ENCODE results near the gene CMSS1.

DNA sequence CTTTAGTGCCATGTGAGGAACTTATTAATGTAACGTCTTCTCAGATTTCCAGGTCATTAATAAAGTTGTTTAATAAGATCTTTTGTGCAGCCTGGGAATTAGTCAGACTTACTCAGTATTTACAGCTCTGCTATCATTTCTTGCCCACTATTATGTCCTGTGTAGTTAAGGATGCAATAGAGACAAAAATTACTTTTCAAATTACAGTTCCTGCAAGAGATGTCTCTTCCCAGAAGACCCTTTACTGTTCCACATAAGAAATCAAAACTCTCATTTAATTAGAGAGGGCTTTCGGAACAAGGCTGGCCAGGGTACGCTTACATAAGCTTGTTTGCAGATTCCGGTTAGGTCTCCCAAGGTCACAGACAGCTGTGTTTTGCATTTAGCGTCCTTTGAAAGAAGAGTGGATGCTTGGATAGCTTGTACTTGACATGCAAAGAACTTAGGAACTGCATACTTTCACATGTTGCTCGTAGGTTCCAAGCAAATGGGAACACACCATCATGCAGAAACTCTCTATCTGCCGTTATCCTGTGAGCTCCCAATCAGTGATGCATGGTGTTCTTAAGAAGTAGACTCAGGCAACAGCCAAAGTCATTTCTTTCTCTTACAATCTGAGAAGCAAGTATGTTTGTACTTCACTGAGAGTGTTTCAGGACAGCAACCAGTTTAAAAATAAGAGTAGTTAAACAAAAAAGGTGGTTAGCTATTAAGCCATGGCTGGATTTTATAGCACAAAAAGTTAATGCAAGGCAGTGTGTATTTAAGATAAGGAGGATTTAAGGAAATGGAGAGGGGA is 259.3 kb downstream of the CMSS1 start:
- TF ChIP-seq, protein P1, sequence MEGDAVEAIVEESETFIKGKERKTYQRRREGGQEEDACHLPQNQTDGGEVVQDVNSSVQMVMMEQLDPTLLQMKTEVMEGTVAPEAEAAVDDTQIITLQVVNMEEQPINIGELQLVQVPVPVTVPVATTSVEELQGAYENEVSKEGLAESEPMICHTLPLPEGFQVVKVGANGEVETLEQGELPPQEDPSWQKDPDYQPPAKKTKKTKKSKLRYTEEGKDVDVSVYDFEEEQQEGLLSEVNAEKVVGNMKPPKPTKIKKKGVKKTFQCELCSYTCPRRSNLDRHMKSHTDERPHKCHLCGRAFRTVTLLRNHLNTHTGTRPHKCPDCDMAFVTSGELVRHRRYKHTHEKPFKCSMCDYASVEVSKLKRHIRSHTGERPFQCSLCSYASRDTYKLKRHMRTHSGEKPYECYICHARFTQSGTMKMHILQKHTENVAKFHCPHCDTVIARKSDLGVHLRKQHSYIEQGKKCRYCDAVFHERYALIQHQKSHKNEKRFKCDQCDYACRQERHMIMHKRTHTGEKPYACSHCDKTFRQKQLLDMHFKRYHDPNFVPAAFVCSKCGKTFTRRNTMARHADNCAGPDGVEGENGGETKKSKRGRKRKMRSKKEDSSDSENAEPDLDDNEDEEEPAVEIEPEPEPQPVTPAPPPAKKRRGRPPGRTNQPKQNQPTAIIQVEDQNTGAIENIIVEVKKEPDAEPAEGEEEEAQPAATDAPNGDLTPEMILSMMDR (IDR thresholded peaks at IDR 0.05) = no peak
- TF ChIP-seq POLR2A (IDR thresholded peaks at IDR 0.05) = no peak

Data from adrenal gland (tissue), 5 donors.